NCI-H1417 (cell line): ENCODE measurements around the gene RNF224.
"Not testable (repeated sequence)": the region's sequence is repeated elsewhere in the genome, so short reads cannot be mapped to it uniquely, and the experiment has no call there.

Experiments
- DNase-seq, 3 experiments: peaks; one replicate each; lab custom pipeline; 2025; lab: John Stamatoyannopoulos, UW

The RNF224 gene

DNA sequence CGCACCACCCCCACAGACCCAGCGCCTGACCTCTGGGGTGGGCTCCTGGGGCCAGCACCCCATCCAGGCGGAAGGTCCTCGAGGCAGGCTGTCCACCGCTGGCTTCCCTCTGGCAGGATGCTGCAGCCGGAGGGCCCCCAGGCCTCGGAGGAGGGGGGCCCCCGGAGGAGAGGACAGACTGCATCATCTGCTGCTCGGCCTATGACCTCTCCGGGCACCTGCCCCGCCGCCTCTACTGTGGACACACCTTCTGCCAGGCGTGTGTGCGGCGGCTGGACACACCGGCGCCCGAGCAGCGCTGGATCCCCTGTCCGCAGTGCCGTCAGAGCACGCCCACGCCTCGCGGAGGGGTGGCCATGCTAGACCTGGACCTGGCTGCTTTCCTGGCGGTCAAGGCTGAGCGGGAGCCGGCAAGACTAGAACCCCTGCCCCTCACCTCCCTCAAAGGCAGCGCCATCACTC is 1.2 kb downstream of the RNF224 start:
- DNase-seq, result peak in 1 of 3 experiments; percentile 40

DNA sequence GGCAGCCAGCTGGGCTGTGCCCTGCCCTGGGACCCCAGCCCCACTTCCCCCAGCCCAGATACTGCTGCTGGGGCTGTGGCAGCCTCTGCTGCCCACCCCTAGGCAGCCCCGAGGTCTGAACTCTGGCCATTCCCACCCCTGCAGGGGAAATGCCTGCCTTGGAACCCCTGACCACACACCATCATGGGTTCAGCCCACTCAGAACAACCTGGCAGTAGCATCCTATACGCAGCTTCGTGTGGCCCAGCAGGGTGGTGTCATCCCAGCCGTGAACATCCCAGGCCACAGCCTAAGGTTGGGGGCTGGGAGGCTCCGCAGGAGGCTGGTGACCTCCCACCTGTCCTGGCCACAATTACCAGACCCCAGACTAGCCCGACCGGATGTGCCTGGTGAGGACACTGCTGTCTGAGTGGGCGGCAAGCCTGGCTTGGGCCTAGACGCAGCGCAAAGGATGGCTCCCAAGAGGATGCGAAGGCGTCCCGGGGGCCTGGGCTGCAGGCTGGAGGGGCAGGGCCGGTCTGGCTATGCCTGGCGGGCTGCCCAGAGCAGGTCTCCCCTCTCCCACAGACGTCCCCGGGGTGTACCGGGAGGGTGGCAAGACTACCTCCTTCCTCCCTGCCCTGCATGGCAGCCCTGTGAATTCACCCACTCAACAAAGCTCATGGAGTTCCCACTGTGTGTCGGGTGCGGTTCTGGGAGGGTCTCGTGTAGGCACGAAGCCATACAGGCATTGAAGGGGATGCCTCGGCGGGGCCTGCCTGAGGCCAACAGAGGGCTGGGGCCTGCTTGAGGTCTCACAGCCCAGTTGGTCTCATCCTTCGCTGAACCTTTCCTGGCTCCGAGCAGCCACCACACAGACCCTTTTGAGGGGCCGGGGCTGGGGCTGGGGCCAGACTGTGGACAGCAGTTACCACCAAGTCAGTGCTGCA is 1.9 kb downstream of the RNF224 start:
- no peak for DNase-seq

DNA sequence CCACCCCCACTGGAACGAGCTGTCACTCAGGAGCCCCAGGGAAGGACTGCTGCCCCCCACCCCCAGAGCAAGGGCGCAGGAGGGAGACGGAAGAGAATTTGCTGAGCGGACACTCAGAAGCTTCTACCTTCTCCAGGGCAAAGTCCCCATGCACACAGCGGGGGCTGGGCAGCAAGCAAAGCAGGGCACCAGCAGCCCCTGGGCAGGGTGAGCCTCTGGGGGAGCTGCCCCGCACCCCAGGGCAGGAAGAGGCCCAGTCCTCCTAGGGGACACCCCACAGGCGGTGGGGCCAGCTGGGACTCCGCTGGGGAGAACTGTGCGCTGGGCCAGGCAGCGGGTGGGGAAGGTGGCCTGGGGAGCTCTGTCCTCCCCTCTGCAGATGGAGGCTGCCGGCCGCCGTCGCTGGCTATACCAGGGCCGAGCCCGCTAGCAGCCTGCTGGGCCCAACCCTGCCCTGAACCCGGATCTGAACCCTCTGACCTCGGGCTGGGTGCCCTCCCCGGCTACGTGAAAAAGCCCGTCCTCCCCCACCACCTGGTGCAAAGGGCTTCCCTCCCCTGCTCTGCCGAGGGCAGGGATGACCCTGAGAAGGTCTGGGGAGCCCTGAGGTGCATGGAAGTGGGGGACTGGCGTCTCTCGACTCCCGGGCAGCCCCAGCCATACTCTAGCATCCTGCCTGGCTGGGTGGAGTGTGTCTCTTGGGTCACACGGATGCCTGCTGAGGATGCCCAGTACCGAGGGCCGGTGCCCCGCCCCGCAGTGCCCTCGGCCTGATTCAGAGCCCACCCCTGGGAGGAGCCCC is 2.8 kb downstream of the RNF224 start:
- no peak for DNase-seq

DNA sequence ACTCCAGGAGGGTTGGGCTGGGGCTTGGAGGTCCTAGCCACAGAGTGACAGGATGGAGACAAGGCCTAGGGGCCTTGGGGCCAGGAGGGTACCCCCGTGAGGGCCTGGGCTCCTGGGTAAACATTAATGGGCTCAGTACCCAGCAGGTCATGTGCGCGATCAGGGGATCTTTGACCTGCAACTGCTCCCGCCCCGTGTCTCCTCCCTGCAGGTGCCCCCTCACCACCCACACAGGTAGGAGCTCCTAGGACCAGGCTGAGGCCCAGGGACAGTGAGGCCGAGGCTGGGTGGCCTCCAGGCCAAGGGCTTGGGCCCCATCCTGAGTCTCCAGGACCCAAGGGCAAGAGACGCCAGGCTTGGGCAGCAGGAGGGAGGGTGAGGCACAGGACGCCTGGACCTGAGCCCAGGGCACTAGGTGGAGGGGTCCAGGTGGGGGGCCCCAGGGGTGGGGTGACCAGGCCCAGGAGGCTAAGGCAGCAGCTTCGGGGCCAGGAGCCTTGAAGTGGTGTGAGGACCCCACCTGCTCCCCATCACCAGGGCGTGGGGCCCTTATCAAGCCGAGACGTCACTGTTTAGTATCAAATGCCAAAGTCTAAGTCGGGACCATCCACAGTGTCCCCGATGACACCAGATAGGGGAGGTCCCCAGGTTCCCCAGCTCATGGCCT is 3.5 kb downstream of the RNF224 start, which contains the start of gene SLC34A3:
TSS of gene SLC34A3 (plus strand) at position 197 of the 667 bp plus-strand sequence. CDS start 802 bp downstream, outside the sequence.
- no peak for DNase-seq

DNA sequence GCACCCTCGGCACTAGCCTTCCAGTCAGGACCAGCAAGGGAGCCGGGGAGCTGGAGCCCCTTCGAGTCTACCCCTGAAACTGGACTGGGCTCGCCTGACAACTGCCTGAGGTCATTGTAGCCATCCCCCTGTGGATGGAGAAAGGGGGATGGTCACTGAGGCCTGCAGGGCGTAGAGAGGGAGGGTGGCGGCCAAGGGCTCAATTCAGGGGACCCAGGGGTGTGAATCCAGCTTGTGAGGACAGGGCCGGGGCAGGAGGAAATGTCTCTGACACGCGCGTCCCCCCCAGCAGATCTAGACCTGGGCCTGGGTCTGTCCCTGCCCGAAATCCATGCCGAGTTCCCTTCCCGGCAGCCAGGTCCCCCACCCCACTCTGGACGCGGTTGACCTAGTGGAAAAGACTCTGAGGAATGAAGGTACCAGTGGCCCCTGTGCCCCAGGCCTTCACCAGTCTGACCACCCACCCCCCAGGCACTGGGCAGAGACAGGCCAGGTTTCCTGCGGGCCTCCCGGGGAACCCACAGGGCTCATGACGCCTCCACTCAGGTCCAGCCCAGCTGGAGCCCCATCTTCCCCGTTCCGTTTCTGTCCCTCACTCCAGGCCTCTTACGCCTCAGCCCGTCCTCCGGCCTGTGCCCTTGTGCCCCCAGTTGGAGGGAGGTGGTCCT is 4.2 kb downstream of the RNF224 start:
- DNase-seq, result no peak

DNA sequence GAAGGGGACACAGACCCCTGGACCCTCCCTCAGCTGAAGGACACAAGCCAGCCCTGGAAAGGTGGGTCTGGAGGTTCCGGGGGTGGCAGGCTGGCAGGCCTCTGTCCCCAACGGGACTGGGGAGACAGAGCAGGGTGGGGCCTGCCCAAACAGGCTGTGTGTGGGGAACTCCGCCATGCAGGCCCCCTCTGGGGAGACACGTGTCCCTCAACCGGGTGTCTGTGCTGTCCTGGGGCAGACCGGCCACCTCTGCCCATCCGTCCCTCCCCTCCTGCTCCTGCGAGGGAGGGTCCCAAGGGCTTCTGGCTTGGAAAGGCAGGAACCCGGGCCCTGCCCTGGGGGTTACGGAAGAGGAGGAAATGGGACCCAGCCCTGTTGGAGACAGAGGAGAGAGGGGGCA is 4.8 kb downstream of the RNF224 start:
- no peak for DNase-seq

DNA sequence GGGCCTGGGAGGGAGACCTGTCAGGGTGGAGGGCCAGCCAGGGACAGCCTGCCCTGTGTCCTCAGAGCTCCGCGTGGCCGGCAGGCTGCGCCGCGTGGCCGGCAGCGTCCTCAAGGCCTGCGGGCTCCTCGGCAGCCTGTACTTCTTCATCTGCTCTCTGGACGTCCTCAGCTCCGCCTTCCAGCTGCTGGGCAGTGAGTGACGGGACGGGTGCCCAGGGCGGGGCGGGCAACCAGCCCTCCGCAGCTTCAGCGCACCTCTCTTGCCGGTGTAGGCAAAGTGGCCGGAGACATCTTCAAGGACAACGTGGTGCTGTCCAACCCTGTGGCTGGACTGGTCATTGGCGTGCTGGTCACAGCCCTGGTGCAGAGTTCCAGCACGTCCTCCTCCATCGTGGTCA is 5.2 kb downstream of the RNF224 start:
- no peak for DNase-seq

DNA sequence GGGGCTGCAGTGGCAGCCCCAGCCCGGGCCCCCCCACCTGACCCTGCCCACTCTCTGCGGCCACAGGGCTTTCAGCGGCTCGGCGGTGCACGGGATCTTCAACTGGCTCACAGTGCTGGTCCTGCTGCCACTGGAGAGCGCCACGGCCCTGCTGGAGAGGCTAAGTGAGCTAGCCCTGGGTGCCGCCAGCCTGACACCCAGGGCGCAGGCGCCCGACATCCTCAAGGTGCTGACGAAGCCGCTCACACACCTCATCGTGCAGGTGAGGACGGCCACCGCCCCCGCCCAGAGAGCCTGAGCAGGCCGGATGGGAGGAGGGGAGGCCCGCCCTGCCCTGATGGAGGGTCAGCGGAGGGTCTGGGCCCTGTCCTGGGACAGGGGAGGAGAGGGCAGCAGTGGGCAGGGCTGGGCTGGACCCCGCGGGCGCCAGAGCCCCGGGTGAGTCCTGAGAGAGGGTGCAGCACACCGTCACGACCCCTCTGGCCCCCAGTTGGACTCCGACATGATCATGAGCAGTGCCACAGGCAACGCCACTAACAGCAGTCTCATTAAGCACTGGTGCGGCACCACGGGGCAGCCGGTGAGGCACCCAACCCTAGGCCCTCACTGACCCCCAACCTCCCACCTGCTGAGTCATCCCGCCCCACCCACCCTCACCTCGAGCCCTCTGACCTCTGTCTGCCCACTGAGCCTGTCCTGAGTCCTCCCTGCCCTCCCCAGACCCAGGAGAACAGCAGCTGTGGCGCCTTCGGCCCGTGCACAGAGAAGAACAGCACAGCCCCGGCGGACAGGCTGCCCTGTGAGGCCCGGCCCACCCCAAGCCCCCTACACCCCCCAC is 6.1 kb downstream of the RNF224 start:
- DNase-seq, result peak in 2 of 3 experiments; percentile 64 to 66

DNA sequence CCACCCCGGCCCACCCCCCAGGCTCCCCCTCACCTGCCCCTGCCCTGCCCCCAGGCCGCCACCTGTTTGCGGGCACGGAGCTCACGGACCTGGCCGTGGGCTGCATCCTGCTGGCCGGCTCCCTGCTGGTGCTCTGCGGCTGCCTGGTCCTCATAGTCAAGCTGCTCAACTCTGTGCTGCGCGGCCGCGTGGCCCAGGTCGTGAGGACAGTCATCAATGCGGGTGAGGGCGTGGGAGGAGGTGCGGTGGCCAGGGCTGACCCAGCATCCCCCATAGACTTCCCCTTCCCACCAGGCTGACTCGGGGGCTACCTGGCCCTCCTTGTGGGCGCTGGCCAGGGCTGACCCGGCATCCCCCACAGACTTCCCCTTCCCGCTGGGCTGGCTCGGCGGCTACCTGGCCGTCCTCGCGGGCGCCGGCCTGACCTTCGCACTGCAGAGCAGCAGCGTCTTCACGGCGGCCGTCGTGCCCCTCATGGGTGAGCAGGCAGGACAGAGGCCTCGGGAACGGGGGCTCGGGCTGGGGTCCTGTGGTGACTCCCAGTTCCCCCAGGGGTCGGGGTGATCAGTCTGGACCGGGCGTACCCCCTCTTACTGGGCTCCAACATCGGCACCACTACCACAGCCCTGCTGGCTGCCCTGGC is 6.9 kb downstream of the RNF224 start:
- peak in 2 of 3 experiments; percentile 53 to 71 for DNase-seq

DNA sequence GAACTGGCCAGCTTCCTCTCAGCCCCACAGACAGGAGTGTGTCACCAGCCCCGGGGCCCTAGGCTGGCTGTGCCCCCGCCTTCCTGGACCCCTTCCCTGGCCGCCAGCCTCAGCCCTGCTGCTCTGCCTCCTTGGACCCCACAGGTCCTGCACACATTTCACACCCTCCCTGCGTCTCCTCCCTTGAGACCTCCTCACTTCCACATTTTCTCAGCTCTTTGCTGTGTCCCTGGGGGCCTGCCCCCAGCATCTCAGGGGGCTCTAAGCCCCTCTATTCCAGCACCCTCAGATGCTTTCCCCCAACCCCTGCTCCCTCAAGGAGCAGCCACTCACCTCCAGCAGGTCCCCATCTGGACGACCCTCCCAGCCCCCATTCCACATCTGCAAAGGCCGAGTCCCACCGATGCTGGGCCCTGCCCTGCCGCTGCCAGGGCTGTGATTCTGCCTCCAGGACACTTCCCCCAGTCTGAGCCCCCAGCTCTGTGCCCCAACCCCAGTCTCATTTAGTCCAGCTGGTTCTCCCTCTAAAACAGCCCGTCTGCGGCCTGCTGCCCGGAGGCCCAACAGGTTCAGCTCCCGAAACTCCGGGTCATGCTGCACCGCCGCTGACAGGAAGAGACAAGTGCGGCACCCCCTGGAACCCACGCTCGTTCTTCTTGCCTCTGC is 7.6 kb downstream of the RNF224 start:
- DNase-seq, result no peak

DNA sequence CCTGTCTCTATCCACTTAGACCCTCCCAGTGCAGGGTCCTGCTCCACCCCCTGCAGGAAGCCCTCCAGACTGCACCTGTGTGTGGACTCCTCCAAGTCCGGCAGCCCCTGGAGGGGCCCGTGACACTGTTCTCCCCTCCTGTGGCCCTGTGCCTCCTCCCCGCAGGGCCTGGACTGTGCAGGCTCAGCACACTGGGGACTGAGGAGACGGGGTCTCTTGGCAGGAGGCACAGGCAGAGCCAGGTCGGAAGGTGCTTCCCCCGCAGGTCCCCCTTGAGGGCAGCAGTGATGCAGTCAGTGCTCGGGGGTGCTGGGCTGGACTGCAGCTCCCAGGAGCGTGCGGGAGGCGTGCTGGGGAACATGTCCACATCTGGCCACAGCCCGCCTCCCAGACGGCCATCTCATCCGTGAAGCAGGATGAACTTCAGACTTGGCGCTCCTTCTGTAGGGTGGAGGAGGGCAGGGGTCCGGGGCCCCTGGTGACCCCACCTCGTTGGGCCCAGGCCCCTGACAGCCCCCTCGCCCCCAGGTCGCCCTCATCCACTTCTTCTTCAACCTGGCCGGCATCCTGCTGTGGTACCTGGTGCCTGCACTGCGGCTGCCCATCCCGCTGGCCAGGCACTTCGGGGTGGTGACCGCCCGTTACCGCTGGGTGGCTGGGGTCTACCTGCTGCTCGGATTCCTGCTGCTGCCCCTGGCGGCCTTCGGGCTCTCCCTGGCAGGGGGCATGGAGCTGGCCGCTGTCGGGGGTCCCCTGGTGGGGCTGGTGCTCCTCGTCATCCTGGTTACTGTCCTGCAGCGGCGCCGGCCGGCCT is 8.3 kb downstream of the RNF224 start:
- DNase-seq, result no peak

DNA sequence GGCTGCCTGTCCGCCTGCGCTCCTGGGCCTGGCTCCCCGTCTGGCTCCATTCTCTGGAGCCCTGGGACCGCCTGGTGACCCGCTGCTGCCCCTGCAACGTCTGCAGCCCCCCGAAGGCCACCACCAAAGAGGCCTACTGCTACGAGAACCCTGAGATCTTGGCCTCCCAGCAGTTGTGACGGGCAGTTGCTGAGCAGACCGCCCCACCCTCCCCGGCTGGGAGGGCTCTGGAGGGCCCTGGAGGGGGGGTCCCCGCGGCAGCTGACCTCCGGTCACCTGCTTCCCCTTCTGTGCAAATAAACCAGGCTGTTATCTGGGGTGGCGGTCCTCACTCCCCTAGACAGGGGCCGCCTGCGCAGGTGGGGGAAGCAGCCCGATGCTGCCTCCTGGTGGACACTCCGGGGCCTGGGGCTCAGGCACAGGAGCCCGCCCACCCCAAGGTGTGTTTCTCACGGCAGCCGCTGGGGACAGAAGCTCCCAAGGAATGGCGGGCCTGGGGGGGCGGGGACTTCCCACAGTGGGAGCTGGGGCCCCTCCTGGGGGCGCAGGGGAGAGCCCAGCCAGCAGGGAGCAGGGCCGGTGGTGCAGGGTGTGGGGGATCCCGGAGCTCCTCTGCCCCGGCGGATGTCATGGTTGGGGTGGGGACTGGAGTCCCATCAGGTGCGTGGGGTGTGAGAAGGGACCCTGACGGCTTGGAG is 9.1 kb downstream of the RNF224 start:
- DNase-seq, result peak; percentile 68 to 91 (median 80)

DNA sequence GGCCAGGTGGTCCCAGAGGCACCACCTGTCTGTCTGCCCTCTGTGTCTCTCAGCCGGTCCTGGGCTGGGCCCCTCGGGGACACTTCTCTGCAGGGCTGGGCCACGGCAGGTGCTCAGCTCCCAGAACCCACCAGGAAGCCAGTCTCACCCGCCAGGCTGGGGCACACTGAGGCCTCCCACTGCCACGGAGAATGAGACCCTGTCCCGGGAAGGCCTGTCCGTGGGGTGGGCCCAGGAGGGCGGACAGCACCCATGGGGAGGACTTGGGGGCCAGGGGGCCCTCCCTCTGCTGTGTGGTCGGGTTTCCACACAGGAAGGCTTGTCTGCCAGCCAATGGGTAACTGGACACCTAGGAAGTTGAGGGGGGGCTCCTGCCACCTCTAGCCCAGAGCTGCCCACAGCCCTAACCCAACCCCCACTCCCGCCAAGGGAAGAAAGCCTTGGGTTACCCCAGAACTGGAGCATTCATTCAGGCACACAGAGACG is 9.7 kb downstream of the RNF224 start:
- DNase-seq, result peak in 1 of 3 experiments; percentile 23

DNA sequence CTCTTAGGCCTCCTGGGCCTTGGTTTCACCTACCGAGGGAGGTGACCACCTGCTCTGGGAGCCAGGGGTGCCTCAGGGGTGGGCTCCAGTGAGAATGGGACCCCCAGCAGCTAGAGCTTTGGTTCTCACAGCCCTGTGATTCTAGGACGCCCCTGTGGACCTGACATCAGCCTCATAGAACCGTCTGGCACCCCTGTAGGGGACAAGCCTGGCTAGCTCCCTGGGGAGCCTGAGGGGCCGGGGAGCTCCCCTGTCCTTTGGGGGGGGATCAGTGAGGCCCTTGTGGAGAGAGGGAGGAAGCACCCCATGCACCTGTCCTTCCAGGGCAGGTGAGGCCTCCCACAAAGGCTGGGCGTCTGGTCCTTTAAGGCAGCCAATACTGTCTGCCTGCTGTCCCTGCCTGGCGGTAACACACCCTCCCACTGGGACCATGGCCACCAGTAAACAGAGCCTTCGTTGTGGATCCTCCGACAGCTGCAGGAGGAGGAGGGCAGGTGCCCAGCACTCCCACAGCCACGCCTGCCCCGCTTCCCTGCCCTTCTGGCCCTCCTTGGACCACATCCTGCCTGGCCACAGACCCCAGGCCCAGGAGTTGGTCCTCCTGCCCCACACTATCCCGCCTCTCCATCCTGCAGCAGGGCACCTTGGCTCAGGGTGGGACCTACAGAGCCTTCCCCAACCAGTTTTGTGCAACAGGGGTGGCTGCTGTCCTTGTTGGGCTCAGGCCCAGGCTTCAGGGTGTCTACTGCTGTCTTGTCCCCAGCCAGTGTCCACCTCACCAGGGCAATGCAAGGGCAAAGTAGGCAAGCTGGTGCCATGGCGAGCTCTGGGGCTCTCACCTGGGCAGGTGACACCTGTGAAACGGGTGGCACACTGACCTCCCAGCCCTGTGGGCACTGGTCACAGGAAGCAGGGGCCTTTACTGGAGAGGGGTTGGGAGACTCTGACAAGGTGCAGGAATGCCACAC is 10.7 kb downstream of the RNF224 start:
- peak; percentile 40 to 80 (median 64) for DNase-seq

DNA sequence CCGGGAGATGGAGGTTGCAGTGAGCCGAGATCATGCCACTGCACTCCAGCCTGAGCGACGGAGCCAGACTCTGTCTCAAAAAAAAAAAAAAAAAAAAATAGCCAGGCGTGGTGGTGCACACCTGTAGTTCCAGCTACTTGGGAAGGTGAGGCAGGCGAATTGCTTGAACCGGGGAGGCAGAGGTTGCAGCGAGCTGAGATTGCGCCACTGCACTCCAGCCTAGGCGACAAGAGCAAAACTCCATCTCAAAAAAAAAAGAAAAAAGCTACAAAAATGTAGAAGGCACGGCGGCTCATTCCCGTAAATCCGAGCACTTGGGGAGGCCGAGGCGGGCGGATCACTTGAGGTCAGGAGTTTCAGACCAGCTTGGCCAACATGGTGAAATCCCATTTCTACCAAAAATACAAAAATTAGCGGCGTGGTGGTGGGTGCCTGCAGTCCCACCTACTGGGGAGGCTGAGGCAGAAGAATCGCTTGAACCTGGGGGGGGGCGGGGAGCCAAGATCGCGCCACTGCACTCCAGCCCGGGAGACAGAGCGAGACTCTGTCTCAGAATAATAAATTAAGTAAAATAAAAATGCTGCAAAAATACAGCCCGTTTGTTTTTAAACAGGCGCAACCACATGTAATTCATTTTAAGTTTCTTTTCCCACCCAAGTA is 12.4 kb downstream of the RNF224 start:
- DNase-seq, result not testable (repeated sequence)

DNA sequence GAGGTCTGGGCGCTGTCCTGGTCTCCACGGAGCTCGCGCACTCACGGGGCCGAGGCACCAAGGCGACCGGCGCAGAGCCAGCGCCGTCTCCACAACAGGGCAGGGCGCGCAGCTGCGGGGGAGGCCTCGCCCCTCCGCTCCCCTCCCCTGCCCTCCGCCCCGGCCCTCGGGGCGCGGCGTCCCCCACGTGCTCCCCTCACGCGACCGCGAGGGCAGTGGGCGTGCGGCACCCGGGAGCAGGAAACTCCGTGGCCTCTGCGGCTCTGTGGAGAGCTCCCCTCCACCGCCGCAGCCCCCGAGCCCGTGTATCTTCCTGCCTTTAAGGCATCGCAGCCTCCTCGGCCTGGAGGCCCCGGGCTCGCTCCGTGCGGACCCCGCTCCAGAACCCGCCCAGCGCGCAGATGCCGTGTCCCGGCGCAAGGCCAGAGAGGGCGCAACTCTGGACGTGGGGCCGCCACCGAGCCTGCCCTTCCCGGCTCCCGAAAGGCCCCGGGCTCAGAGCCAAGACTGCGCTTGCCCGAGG is 13.1 kb downstream of the RNF224 start:
- peak; percentile 49 to 97 (median 94) for DNase-seq
